GM18498 (cell line): ENCODE data around the gene DEFB123.
"Not testable (repeated sequence)": the region's sequence is repeated elsewhere in the genome, so short reads cannot be mapped to it uniquely, and the experiment has no call there.

Experiments used
- ATAC-seq: cut with Tn5 transposase; IDR thresholded peaks from one replicate; pipeline ENCODE4 v1.9.1; 2021; ENCODE audit warnings: mild to moderate bottlenecking, moderate library complexity; ENCODE audit not compliant: unreplicated experiment

DEFB123 gene

DNA sequence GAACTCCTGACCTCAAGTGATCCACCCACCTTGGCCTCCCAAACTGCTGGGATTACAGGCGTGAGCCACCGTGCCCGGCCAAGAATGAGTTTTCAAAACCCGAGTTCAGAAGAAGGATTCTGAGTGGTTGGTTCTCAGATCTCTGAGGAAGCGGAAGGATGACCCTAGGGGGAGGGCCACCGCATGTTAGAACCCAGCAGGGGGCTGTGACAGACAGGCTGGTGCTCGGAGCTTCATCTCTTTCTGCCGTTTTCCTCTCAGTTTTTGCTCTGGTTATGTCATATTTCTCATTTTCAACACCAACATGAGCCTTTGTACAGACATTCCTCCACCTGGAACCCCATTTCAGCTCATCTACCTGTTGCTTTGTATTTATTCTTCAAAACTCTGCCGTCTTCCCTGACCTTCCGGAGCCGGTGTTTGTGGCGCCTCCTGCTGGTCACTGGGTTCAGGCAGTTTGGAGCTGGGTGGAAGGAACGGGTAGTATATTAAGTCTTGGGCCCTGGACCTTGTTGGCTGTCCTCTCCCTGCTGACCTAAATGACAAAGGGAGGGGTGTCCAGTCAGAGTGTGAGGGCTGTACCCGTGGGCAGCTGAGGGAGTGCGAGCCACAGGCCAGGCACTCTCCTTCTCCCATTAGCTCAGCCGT lies at the start of gene DEFB123:
Gene DEFB123 (plus strand): TSS at position 621 of the 648 bp plus-strand sequence. CDS start 67 bp downstream, outside the sequence.
- ATAC-seq, result no peak

DNA sequence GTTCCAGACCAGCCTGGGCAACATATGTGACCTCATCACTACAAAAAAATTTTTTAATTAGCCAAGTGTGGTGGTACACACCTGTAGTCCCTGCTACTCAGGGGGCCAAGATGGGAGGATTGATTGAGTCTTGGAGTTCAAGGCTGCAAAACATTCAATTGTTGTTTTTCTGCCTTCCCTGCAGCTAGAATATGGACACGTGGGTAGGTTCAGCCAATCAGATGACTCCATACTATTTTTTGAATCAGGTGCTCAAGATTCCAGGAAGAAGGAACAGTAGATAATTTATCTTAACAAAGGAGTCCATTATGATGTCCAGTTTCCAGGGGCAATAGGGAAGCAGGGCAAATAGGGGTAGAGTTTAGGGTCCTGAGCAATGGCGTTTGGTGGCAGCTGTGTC lies 47.6 kb upstream of the DEFB123 start:
- ATAC-seq, result no peak

DNA sequence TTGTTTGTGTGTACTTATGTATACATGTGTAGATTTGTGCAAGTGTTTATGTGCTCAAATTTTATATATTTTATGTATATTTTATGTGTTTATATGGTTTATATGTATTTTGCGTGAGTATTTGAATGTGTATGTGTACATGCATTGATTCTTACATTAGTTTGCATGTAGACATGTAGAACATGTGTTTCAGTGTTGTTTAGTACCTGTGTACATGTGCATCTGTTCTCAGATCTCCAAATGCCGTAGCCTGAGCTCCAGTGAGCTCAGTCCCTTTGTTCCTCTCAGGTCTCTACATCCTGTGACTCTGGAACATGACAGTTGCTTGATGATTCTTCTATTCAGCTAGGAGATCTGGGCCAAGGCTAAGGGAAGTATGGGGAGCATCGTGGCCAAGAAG lies 45.5 kb upstream of the DEFB123 start:
- ATAC-seq, result no peak

- ATAC-seq, result no peak
Measured at GRCh38 chr20:31403886-31404285, 36.5 kb upstream of the DEFB123 start.

DNA sequence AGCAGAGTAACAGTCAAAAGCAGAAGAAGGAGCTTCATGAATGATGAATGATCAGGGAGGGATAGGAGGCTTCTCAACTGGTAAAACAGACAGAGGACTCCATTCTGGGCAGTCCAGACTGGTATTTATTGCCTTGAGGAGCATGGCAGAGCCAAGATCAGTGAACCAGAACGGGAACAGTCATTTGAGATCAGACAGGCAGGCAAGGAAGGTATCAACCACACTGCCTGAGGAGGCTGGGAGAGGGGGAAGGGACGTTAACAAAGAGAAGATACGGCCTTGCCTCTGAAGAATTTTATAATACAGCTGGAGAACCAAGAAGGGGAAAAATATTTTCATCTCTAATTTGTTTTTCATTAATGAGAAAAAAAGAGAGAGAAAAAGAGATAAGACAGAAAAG lies 34.3 kb upstream of the DEFB123 start, which contains the start of gene DEFB121:
Gene DEFB121 (minus strand): TSS at position 101 of the 400 bp plus-strand sequence. CDS start 63 bp downstream, at position 38.
- no peak for ATAC-seq

DNA sequence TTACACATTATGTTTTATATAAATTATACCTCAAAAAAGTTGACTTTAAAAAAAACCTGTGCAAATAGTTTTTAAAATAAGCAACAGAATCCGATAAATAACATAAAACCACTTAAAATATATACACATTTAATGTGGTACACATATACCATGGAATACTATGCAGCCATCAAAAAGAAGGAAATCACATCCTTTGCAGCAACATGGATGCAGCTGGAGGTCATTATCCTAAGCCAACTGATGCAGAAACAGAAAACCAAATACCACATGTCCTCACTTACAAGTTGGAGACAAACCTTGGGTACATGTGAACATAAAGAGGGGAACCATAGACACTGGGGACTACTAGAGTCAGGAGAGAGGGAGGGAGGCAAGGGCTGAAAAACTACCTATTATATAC lies 30.4 kb upstream of the DEFB123 start:
- no peak for ATAC-seq

DNA sequence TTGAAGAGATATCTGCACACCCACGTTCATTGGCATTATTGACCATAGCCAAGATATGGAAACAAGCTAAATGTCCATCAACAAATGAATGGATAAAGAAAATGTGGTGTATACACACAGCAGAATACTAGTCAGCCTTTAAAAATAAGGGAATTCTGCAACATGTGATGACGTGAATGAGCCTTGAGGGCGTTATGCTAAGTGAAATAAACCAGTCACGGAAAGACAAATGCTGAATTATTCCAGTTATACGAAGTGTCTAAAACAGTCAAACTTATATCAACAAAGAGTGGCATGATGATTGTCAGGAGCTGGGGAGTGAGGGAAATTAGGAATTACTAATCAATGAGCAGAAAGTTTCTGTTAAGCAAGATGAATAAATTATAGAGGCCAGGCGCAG lies 26.1 kb upstream of the DEFB123 start:
- no peak for ATAC-seq

GRCh38 chr20:31415653-31416052 lies 24.8 kb upstream of the DEFB123 start:
- no peak for ATAC-seq

DNA sequence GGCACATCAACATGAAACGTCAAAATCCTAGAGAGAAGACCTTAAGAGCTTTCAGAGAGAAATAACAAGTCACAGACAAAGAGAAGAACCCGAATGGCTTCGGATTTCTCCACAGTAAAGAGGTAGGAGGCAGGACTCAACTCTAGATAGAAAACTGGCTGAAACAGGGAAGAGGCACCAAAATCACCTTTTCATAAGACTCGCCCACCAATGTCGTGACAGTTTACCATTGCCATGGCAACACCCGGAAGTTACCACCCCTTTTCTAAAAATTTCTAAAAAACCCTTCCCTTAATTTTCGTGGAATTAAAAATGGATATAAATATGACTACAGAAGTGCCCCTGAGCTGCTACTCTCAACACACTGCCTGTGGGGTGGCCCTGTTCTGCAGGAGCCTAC lies 22.1 kb upstream of the DEFB123 start:
- no peak for ATAC-seq

GRCh38 chr20:31425797-31426196 lies 14.6 kb upstream of the DEFB123 start:
- no peak for ATAC-seq

GRCh38 chr20:31426891-31427551 lies 13.4 kb upstream of the DEFB123 start:
- not testable (repeated sequence) for ATAC-seq

- not testable (repeated sequence) for ATAC-seq
Measured at GRCh38 chr20:31427576-31427975, 12.9 kb upstream of the DEFB123 start.

GRCh38 chr20:31430568-31431115 lies 9.8 kb upstream of the DEFB123 start:
- ATAC-seq, result no peak

DNA sequence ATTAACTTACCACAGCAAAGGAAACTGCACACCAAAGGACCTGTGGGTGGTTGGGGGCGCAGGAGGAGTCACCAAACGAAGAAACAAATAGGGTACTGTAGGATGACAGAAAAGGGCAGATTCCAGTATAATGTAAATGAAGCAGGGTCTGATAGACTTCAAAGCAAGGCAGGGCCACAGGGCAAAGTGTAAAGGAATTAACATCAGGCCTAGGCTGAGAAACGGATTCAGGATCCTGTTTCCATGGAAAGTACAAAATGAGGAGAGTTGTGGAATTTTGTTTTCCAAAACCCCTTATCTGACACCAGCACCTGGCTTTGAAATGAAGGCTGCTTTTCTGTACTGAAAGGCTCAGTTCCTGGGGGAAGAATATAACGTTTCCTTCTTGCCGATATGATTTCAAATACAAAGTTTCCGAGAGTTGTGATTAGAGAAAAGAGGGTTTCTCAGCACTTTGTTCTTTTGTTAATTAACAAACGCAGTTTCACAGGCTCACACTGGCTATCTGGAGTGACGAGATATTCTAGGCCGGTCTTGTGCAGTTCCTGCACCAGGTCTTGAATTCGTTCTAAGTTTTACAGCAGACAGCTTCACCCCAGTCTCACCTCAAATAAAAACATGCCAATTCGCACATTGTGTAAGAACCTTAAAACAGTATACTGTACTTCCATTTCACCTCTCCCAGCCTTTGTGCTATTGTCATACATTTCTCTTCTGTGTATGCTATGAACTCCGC lies 5.8 kb downstream of the DEFB123 start:
- ATAC-seq, result no peak

- ATAC-seq, result no peak
Measured at GRCh38 chr20:31449511-31450414, 9.3 kb downstream of the DEFB123 start.

- no peak for ATAC-seq
Measured at GRCh38 chr20:31452575-31452974, 12.1 kb downstream of the DEFB123 start.

DNA sequence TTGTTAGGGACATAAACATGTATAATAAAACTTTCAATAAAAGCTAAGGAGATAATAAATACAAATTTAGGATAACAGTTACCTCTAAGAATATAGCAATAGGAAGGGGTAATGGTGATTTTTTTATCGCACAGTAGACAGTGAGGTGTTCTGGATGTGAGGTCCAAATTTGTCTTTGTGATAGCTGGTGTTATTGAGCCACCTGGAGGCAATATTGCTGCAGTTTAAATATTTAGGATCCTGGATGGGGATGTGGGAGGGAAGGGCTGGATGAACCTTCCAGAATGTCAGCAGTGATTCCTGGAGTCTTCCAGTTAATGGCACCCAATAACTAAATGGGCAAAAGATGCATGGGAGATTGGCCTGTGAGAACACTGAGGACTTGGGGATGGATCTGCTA lies 13.9 kb downstream of the DEFB123 start:
- ATAC-seq, result no peak

DNA sequence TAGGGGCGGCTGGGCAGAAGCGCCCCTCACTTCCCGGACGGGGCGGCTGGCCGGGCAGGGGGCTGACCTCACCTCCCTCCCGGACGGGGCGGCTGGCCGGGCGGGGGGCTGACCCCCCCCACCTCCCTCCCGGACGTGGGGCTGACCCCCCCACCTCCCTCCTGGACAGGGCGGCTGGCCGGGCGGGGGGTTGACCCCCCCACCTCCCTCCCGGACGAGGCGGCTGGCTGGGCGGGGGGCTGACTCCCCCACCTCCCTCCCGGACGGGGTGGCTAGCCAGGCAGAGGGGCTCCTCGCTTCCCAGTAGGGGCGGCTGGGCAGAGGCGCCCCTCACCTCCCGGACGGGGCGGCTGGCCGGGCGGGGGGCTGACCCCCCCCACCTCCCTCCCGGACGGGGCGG lies 30.5 kb downstream of the DEFB123 start:
- ATAC-seq, result not testable (repeated sequence)

- ATAC-seq, result no peak
Measured at GRCh38 chr20:31472395-31473330, 32.2 kb downstream of the DEFB123 start.
